Sigmoid colon (tissue), 4 donors: ENCODE measurements around the gene CMKLR1.

Source experiments
- CTCF ChIP-seq, 4 experiments: fragments of 450-650 bp in 3 of 4; fragments of 200-600 bp in 1 of 4; IDR thresholded peaks; one replicate each; pipeline ENCODE4 v1.5.1; 2016 to 2019; ENCODE audit warnings: antibody characterized with exemption in 4 of 4, mild to moderate bottlenecking in 3 of 4, moderate library complexity in 2 of 4
- EP300 ChIP-seq, 4 donors: sonication (generic); formaldehyde crosslinking; IDR thresholded peaks; one replicate each; pipeline ENCODE4 v1.6.1; 2017; ENCODE audit warnings: antibody characterized with exemption in 4 of 4
- POLR2A ChIP-seq, 2 donors: fragments of 450-650 bp; IDR thresholded peaks; one replicate each; pipeline ENCODE4 v1.6.1; 2016; ENCODE audit warnings: antibody characterized with exemption in 2 of 2, mild to moderate bottlenecking in 2 of 2, moderate library complexity in 2 of 2
- POLR2AphosphoS5 ChIP-seq, 4 donors: sonication (generic); formaldehyde crosslinking; IDR thresholded peaks; one replicate each; pipeline ENCODE4 v1.6.1; 2017; ENCODE audit warnings: antibody characterized with exemption in 4 of 4

- TF ChIP-seq CTCF (IDR thresholded peaks at IDR 0.05) (no peak), POLR2AphosphoS5 (IDR thresholded peaks at IDR 0.05) (no peak), POLR2A (IDR thresholded peaks at IDR 0.05) (no peak), EP300 (IDR thresholded peaks at IDR 0.05) (no peak)
These were observed 32.8 kb upstream of the CMKLR1 start for GRCh38 chr12:108371801-108372344.
